Esophagus squamous epithelium (tissue), 5 donors: ENCODE results near the gene ITGB6. TPM values are rescaled to one million over a fixed set of nuclear protein-coding genes. Genes with fewer than 3 reads are reported as not detected.
A peak's percentile ranks its signal among the peaks of the same experiment; 100 is the strongest.

Experiments
- DNase-seq: peaks from one replicate; lab custom pipeline; 2025; lab: John Stamatoyannopoulos, UW
- H3K27ac ChIP-seq, 4 donors: fragments of 200-600 bp; sonication (generic); one replicate each; pipeline ENCODE4 v1.5.1; 2016 to 2019; ENCODE audit warnings: mild to moderate bottlenecking in 1 of 4
- H3K27me3 ChIP-seq, 4 donors: fragments of 200-600 bp; sonication (generic); 1 replicate in 3 of 4; 2 replicates in 1 of 4; pipeline versions ENCODE4 v1.5.1 to v1.6.0; 2017 to 2021; ENCODE audit warnings: antibody characterized with exemption in 1 of 4
- H3K36me3 ChIP-seq, 3 donors: fragments of 200-600 bp; sonication (generic); one replicate each; pipeline ENCODE4 v1.5.1; 2016 to 2019
- H3K4me1 ChIP-seq, 3 donors: fragments of 200-600 bp; sonication (generic); one replicate each; pipeline ENCODE4 v1.5.1; 2017 to 2019
- H3K4me3 ChIP-seq, 4 donors: fragments of 200-600 bp; sonication (generic); 1 replicate in 3 of 4; 2 replicates in 1 of 4; pipeline ENCODE4 v1.5.1; 2016 to 2019; ENCODE audit warnings: mild to moderate bottlenecking in 2 of 4, moderate library complexity in 1 of 4
- H3K9me3 ChIP-seq, 3 donors: fragments of 200-600 bp; sonication (generic); one replicate each; pipeline ENCODE4 v1.5.1; 2016 to 2019
- CTCF ChIP-seq, 6 experiments: fragments of 450-650 bp in 4 of 6; fragments of 200-600 bp in 2 of 6; sonication (generic) in 2 of 6; IDR thresholded peaks; one replicate each; pipeline ENCODE4 v1.5.1; 2016 to 2019; ENCODE audit warnings: antibody characterized with exemption in 6 of 6, mild to moderate bottlenecking in 4 of 6, moderate library complexity in 4 of 6
- POLR2A ChIP-seq, 4 donors: fragments of 450-650 bp; IDR thresholded peaks; one replicate each; pipeline ENCODE4 v1.6.1; 2017; ENCODE audit warnings: antibody characterized with exemption in 4 of 4, mild to moderate bottlenecking in 4 of 4, moderate library complexity in 3 of 4
- WGBS, 2 donors: methylation state at CpG; one replicate each; pipeline ENCODE4 v1.1.5; 2018; 5-methylcytosine and 5-hydroxymethylcytosine counted together
- intact Hi-C: fragments of 100-400 bp; cut with DNase I; formaldehyde crosslinking; loops from one replicate; pipeline ENCODE4 v1.15.0; 2022
- total RNA-seq, 4 donors: library from RNA; depleted of rRNA; stranded (reverse); fragments of >200 nt; gene quantifications; one replicate each; pipeline ENCODE4 v1.1.0, GENCODE V29; 2016
- donor health status: DM: yes; HTN: yes; CAD: no.

The ITGB6 gene
- total RNA-seq, 4 donors from 2014 or later: 25.3 to 42.2 (median 33.6) TPM

- no peak for DNase-seq
- Histone ChIP-seq H3K27me3 (no peaks in the 10 kb centered on the region), H3K36me3 (no peaks in the 10 kb centered on the region), H3K4me3 (no peak overlapping the region), H3K9me3 (no peaks in the 10 kb centered on the region), H3K27ac (no peak overlapping the region), H3K4me1 (peaks cover 10 to 49% (median 22%) of the 10 kb centered on the region in 3 donors)
- intact Hi-C loops: no loop called here
- 43 to 58% methylated on average over 3 of the region's 3 CpGs for WGBS, 2 donors
- no peak for TF ChIP-seq POLR2A (IDR thresholded peaks at IDR 0.05)
These were observed 43.0 kb upstream of the ITGB6 start for GRCh38 chr2:160242893-160243564.

GRCh38 chr2:160241251-160242137 is 41.4 kb upstream of the ITGB6 start:
- DNase-seq: no peak
- H3K4me1 ChIP-seq: peaks cover 17 to 54% (median 25%) of the 10 kb centered on the region in 3 donors

GRCh38 chr2:160239436-160239835 is 39.4 kb upstream of the ITGB6 start:
- no peak overlapping the region for H3K4me3 ChIP-seq
- H3K27ac ChIP-seq: peak overlapping the region in 1 of 4 donors; percentile 75
- no peaks in the 10 kb centered on the region for H3K27me3 ChIP-seq
- no peaks in the 10 kb centered on the region for H3K9me3 ChIP-seq
- no peak for DNase-seq
- WGBS, 2 donors: 51 to 53% methylated on average over 3 to 5 of the region's 5 CpGs
- peaks cover 17 to 54% (median 25%) of the 10 kb centered on the region in 3 donors for H3K4me1 ChIP-seq
- intact Hi-C loops: no loop called here
- no peaks in the 10 kb centered on the region for H3K36me3 ChIP-seq
- no peak for TF ChIP-seq CTCF (IDR thresholded peaks at IDR 0.05)
- no peak for TF ChIP-seq POLR2A (IDR thresholded peaks at IDR 0.05)

More at GRCh38 chr2:160241251-160242137, 41.4 kb upstream of the ITGB6 start:
- no peaks in the 10 kb centered on the region for H3K9me3 ChIP-seq
- intact Hi-C loops: no loop called here
- H3K27me3 ChIP-seq: no peaks in the 10 kb centered on the region
- H3K27ac ChIP-seq: peak overlapping the region; percentile 26 to 63 (median 48)
- WGBS, 2 donors: 39 to 50% methylated on average over 4 of the region's 4 CpGs
- no peaks in the 10 kb centered on the region for H3K36me3 ChIP-seq
- no peak for TF ChIP-seq CTCF (IDR thresholded peaks at IDR 0.05)
- TF ChIP-seq POLR2A (IDR thresholded peaks at IDR 0.05): no peak
- no peak overlapping the region for H3K4me3 ChIP-seq

- Histone ChIP-seq H3K36me3 (no peaks in the 10 kb centered on the region), H3K27ac (peak overlapping the region; percentile 49 to 75 (median 60)), H3K4me3 (no peak overlapping the region), H3K9me3 (no peaks in the 10 kb centered on the region), H3K4me1 (peaks cover 17 to 54% (median 25%) of the 10 kb centered on the region in 3 donors), H3K27me3 (no peaks in the 10 kb centered on the region)
- intact Hi-C loops: no loop called here
- 57 to 59% methylated on average over 4 of the region's 4 CpGs for WGBS, 2 donors
- no peak for TF ChIP-seq CTCF (IDR thresholded peaks at IDR 0.05)
- no peak for TF ChIP-seq POLR2A (IDR thresholded peaks at IDR 0.05)
- DNase-seq: no peak
These were observed 38.3 kb upstream of the ITGB6 start for GRCh38 chr2:160238392-160238791.

GRCh38 chr2:160232905-160233475 is 32.9 kb upstream of the ITGB6 start:
- intact Hi-C loops: no loop called here
- 52 to 62% methylated on average over 3 of the region's 3 CpGs for WGBS, 2 donors

More at GRCh38 chr2:160232905-160233475, 32.9 kb upstream of the ITGB6 start:
- DNase-seq: no peak
- no peak overlapping the region for H3K4me3 ChIP-seq
- H3K4me1 ChIP-seq: peaks cover 12 to 68% (median 12%) of the 10 kb centered on the region in 3 donors
- no peak for TF ChIP-seq POLR2A (IDR thresholded peaks at IDR 0.05)
- no peaks in the 10 kb centered on the region for H3K27me3 ChIP-seq
- no peaks in the 10 kb centered on the region for H3K9me3 ChIP-seq
- peak overlapping the region in 1 of 4 donors; percentile 2 for H3K27ac ChIP-seq
- H3K36me3 ChIP-seq: no peaks in the 10 kb centered on the region
